Glomerular endothelial cell (primary cell): ENCODE measurements around the gene ZCCHC7. TPM values are rescaled to one million over a fixed set of nuclear protein-coding genes. Genes with fewer than 3 reads are reported as not detected.
"Not testable (repeated sequence)": the region's sequence is repeated elsewhere in the genome, so short reads cannot be mapped to it uniquely, and the experiment has no call there.

Experiments
- DNase-seq: peaks from one replicate; pipeline ENCODE4 v3.0.0-alpha.2; 2011; ENCODE audit warnings: low read depth, low spot score; ENCODE audit errors: extremely low read depth
- total RNA-seq: library from RNA; depleted of rRNA; stranded (reverse); fragments of >200 nt; gene quantifications from 2 replicates; pipeline ENCODE4 v1.2.3, GENCODE V29; 2015

ZCCHC7 gene
- total RNA-seq, 1 donor from 2014 or later = 20.5 TPM

DNA sequence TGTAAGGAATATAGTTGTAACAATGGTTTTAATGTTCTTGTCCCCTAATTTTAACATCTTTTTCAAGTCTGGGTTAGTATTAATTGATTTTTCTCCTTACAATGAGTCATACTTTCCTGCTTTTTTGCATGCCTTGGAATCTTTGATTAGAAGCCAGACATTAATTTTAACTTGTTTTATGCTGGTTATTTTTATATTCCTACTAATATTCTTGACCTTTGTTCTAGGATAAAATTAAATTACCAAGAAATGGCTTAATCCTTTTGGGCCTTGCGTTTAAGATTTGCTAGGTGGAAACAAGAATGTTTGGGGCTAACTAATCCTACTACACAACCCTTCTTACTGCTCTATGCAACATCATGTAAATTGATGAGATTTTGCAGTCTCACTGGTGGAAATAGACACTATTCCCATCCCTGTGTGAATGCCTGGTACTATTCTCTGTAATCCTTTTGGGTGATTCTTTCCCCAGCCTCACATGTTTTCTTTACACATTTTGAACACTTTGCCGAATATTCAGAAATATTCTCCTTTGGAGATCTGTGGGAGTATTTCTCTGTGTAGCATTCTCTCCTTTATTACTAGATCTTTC lies 47.2 kb downstream of the ZCCHC7 start:
- no peak for DNase-seq

DNA sequence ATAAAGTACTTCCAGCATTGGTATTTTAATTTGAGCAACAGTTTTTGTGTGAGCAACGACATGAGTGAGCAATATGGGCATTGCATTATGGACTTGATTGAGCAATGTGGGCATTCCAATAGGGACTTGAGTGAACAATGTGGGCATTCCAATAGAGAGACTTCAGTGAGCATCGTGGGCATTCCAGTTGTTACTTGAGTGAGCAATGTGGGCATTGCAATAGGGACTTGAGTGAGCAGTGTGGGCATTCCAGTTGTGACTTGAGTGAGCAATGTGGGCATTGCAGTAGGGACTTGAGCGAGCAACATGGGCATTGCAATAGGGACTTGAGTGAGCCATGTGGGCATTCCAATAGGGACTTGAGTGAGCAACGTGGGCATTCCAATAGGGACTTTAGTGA lies 52.2 kb downstream of the ZCCHC7 start:
- no peak for DNase-seq

DNA sequence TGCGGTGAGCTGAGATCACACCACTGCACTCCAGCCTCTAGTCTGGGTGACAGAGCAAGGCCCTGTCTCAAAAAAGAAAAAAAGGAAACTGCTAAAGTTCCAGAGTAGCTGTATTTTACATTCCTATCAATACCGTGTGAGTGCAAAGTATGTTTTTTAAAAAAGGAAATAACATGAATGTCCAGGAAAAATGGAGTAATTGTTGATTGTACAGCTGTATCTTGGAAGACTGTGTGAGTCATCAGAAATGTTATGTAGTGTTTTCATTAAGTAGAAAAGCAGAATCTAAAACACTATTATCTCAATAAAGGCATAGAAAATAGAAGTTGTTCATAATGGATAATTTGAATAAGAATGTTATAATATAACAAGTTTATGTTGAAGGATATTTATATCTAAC lies 53.9 kb downstream of the ZCCHC7 start:
- peak; percentile 57 for DNase-seq

DNA sequence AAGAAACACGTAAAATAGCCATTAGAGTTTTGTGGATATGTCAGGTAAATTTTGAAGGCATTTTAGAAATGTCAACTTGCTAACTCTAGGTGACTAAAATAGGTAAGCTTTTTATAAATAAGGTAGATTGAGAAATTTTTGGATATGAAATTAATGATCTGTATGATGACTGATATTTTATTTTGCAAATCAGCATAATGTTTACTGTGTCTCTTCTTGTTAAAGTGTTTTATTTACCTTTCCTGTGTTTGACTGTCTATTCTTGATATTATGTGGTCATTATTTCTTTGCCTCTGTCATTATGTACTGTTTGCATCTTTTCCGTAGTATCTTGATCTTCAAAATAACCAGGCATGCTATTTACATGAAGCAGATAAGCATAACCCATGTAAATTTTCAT lies 58.4 kb downstream of the ZCCHC7 start:
- no peak for DNase-seq

DNA sequence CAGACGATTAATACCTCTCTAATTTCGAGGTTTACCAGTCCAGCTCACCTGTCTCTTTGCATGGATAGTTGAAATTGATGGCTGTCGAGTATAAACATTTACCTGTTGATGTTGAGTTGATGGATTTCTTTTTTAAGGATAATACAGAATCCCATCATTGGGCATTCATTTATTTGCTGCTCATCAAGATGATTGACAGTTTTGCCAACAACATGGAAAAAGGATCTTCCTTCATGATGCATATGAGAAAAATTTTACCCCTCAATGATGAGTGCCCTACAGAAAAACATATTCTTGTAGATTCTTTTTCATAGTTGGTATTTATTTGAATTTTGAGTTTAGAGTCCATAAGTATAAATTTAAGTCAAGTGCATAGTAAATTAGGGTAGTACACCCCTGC lies 59.2 kb downstream of the ZCCHC7 start:
- DNase-seq = no peak

- no peak for DNase-seq
Observed at GRCh38 chr9:37180138-37180537, 59.8 kb downstream of the ZCCHC7 start.

DNA sequence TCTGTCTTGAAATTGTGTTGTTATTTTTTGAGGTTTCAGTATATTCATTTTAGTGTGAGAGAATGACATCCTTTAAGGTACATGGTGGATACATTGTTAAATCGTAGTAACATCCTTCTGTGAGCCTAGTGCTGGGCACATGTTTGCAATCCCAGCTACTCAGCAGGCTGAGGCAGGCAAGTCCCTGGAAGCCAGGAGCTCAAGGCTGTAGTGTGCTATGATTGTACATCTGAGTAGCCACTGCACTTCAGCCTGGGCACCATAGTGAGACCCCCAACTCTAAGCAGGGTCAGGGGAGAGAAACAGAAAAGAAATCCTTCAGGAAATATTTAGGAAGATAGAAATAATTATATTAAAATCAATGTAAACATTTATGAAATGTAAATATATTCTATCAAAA lies 62.3 kb downstream of the ZCCHC7 start:
- no peak for DNase-seq

DNA sequence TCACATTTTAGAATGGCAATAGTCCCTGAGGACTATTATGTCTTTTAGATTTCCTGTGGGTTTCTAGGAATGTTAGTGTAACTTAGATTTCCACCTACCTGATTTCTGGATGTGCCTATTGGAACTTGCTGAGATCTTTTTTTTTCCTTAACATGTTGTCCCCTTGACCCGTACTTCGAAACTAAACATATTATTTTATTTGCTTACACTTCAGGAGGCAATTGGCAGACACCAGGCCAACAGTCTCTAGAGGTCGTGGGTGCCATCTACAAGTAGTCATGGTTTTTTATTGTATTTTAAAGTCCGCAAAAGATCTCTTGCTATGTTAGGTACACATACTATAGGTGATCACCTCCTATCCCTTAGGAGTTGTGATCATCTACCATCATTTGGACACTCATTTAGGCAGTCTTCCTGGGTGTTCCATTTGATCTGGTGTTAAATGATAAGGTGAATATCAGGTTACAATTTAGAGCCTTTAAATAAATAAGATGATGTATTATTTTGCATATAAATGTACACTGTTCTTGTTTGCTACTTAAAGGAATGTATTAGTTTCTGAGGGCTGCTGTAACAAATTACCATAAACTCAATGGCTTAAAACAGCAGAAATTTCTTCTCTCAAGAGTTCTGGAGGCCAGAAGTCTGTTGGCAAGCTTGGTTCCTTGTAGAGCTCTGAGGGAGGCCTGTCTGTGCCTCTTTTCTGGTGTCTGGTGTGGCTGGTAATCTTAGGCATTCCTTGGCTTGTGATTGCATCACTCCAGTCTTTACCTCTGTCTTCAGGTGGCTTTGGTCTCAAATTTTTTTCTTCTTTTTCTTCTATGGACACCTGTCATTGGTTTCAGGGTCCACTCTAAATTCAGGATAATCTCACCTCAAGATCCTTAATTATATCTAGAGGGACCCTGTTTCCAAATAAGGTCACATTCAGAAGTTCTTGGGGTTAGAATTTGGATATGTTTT lies 64.8 kb downstream of the ZCCHC7 start:
- DNase-seq = no peak

GRCh38 chr9:37187292-37187691 lies 66.9 kb downstream of the ZCCHC7 start:
- DNase-seq = no peak

GRCh38 chr9:37187713-37188439 lies 67.5 kb downstream of the ZCCHC7 start:
- no peak for DNase-seq

DNA sequence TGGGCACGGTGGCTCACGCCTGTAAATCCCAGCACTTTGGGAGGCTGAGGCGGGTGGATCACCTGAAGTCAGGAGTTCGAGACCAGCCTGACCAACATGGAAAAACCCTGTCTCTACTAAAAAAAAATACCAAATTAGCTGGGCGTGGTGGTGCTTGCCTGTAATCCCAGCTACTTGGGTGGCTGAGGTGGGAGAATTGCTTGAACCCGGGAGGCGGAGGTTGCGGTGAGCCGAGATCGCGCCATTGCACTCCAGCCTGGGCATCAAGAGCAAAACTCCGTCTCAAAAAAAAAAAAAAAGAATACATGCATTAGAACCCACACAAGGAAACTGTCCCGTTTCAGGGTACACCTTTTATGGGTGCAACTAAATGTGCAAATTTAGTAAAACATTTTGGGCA lies 70.4 kb downstream of the ZCCHC7 start:
- not testable (repeated sequence) for DNase-seq

DNA sequence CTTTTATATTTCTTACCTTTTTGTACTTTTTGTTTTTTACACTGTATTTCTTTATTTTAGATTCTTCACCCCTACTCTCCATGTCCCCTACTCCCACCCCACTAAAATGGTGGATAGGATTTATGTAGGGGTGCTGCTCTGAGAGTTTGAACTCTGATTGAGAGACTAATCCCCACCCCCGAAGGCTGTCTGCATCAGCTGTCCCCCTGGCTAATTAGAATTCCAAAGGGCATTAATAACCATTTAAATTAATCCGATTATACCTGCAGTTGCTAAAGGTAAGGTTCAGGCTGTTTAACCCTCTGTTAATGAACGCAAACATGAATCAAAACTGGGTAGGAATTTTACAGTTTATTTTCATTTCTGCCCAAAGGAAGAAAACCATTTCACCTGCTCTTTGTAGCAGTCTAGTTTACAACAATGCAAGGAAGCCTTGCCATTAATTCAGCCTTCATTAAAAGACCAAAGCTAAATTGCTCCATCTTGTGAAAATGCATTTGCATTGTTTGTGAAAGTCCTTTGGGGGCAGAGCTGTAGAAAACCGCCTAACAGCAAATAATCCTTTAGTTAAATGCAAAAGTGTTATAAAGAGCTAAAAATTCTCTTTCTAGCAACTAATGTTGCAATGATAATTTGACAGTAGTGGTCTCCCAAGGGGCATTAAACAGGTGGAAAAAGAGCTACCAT lies 71.2 kb downstream of the ZCCHC7 start:
- no peak for DNase-seq

- DNase-seq = no peak
Observed at GRCh38 chr9:37192803-37193202, 72.4 kb downstream of the ZCCHC7 start.

GRCh38 chr9:37197158-37198038 lies 77.0 kb downstream of the ZCCHC7 start:
- peak; percentile 10 for DNase-seq

- no peak for DNase-seq
Observed at GRCh38 chr9:37198039-37198729, 77.8 kb downstream of the ZCCHC7 start.

DNA sequence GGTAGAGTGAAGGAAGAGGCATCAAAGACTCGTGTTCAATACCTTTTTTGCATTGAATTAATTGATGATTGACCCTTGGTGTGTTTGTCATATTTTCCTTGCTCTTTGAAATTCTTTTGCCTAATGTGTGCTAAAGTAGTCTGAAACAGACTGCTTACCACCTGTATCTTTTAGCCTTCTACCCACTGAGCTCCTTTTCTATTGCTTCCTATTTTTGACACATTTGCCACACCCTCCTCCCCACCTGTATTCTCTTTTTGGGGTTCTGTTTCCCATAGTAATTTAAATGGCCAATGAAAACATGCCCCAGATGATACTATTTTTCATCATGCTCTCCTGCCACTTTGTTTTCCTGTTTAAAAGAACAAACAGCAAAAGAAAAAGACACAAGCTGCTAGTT lies 78.5 kb downstream of the ZCCHC7 start:
- DNase-seq = no peak

DNA sequence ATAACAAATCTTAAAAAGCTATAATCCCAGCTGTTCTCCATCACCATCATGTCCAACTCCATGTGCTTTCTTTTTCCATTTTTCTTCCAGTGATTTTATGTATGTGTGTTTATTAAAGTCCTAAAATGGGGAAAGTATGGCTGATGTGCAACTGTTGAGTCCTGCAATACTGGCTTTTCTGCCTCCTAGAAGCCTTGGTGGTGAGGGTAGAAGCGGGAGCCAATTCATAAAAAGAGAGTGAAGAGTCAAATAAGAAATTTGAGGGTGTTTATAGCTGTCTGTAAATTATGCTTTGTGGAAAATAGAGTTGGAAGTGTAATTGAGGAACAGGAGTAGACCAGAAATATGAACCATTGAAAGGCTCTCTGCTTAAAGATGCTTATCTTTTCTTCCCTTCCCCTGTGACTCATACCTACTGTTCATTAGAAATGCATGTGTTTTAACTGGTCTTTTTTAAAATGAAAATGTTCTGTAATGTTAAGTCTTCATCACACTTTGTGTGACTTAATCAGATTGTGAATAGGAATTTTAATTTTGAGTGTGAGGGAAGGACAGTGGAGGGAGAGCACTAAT lies 80.1 kb downstream of the ZCCHC7 start:
- peak; percentile 41 for DNase-seq

GRCh38 chr9:37201581-37201980 lies 81.2 kb downstream of the ZCCHC7 start:
- DNase-seq = no peak

DNA sequence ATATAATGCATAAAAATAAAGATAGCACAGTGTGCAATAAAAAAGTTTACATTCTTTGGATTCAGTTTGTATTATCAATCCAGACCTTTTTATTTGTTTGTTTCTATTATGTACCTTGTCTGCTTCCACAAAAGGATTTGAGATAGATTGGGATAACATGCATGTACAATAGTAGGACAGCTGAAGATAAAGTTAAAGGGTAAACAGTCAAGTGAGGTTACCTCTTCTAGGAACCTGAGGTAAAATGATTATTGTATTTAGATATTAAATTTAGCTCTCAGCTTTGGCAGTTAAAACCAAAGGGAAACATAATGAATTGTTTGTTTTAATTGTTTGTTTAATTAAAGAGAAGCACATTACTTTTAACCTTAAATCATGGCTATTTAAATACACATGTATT lies 81.7 kb downstream of the ZCCHC7 start:
- DNase-seq = no peak
